ENCODE data around the gene OR10T2.
"Not testable (repeated sequence)": the region's sequence is repeated elsewhere in the genome, so short reads cannot be mapped to it uniquely, and the experiment has no call there.

The OR10T2 gene, protein sequence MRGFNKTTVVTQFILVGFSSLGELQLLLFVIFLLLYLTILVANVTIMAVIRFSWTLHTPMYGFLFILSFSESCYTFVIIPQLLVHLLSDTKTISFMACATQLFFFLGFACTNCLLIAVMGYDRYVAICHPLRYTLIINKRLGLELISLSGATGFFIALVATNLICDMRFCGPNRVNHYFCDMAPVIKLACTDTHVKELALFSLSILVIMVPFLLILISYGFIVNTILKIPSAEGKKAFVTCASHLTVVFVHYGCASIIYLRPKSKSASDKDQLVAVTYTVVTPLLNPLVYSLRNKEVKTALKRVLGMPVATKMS

DNA sequence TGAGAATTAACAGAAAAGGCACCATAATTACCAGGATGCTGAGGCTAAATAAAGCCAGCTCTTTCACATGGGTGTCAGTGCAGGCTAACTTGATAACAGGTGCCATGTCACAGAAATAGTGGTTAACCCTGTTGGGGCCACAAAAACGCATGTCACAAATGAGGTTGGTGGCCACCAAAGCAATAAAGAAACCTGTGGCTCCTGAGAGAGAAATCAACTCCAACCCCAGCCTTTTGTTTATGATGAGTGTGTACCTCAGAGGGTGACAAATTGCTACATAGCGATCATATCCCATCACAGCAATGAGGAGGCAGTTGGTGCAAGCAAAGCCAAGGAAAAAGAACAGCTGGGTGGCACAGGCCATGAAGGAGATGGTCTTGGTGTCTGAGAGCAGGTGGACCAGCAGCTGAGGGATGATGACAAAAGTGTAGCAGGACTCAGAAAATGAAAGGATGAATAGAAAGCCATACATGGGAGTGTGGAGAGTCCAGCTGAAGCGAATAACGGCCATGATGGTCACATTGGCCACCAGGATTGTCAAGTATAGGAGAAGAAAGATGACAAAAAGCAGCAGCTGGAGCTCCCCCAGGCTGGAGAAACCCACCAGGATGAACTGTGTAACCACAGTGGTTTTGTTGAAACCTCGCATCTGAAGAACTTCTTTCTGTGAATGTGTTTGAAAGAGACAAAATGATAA is at the start of gene OR10T2:
TSS of gene OR10T2 (minus strand) at position 649 of the 697 bp plus-strand sequence. CDS start at position 649, 0 bp downstream.
- no peaks in the 10 kb centered on the region for H3K27me3 ChIP-seq (ENCODE audit: insufficient read depth, low read length)
- no peak within 1 kb of the TSS for H3K4me2 ChIP-seq (ENCODE audit: low read length)
- no peak within 1 kb of the TSS for H3K27ac ChIP-seq (ENCODE audit: low read depth, low read length, poor library complexity, severe bottlenecking)
- TF ChIP-seq CTCF (IDR thresholded peaks at IDR 0.05; ENCODE audit: low read length) = no peak
- no peaks in the 10 kb centered on the region for H4K20me1 ChIP-seq (ENCODE audit: insufficient read depth, low read length)
- no peaks in the 10 kb centered on the region for H3K9me2 ChIP-seq (ENCODE audit: low read depth, low read length)
- no peak within 1 kb of the TSS for H2AFZ ChIP-seq (ENCODE audit: low read length)
- no peak within 1 kb of the TSS for H3K4me3 ChIP-seq (ENCODE audit: low read depth, low read length, poor library complexity, severe bottlenecking)
- no peaks in the 10 kb centered on the region for H3K79me2 ChIP-seq (ENCODE audit: insufficient read depth, low read length)
- H3K9ac ChIP-seq (ENCODE audit: low read length) = no peak within 1 kb of the TSS
- no peaks in the 10 kb centered on the region for H3K4me1 ChIP-seq (ENCODE audit: insufficient read depth, low read length, severe bottlenecking)
- H3F3A ChIP-seq (ENCODE audit: insufficient read depth, low read length) = no peaks in the 10 kb centered on the region
- H3K9me3 ChIP-seq (ENCODE audit: low read length) = no peaks in the 10 kb centered on the region
- H3K36me3 ChIP-seq (ENCODE audit: insufficient read depth, low read length) = no peaks in the 10 kb centered on the region

DNA sequence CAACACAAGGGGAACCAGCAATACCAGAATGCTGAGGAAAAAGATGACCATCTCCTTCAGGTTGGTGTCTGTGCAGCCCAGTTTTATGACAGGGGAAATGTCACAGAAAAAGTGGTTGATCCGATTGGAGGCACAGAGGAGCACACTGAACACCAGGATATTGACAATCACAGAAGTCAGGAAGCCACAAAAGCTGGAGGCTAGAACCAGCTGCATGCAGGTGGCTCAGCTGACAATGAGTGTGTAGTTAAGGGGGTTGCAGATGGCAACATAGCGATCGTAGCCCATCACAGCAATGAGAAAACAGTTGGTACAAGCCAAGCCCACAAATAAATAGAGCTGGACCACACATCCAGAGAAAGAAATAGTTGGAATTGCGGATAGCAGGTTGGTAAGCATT is 46.1 kb upstream of the OR10T2 start:
- H3K9me2 ChIP-seq (ENCODE audit: low read depth, low read length) = no peaks in the 10 kb centered on the region
- H3K36me3 ChIP-seq (ENCODE audit: insufficient read depth, low read length) = no peaks in the 10 kb centered on the region
- no peaks in the 10 kb centered on the region for H4K20me1 ChIP-seq (ENCODE audit: insufficient read depth, low read length)
- TF ChIP-seq CTCF (IDR thresholded peaks at IDR 0.05; ENCODE audit: low read length) (no peak), EZH2 (IDR thresholded peaks at IDR 0.05; ENCODE audit: borderline replicate concordance, low read length) (no peak)
- no peak overlapping the region for H3K4me3 ChIP-seq (ENCODE audit: low read depth, low read length, poor library complexity, severe bottlenecking)
- H3F3A ChIP-seq (ENCODE audit: insufficient read depth, low read length) = no peaks in the 10 kb centered on the region
- no peak overlapping the region for H2AFZ ChIP-seq (ENCODE audit: low read length)
- H3K4me1 ChIP-seq (ENCODE audit: insufficient read depth, low read length, severe bottlenecking) = no peaks in the 10 kb centered on the region
- no peaks in the 10 kb centered on the region for H3K27me3 ChIP-seq (ENCODE audit: insufficient read depth, low read length)
- no peak overlapping the region for H3K9ac ChIP-seq (ENCODE audit: low read length)
- H3K27ac ChIP-seq (ENCODE audit: low read depth, low read length, poor library complexity, severe bottlenecking) = no peak overlapping the region
- no peaks in the 10 kb centered on the region for H3K9me3 ChIP-seq (ENCODE audit: low read length)
- no peaks in the 10 kb centered on the region for H3K79me2 ChIP-seq (ENCODE audit: insufficient read depth, low read length)
- no peak overlapping the region for H3K4me2 ChIP-seq (ENCODE audit: low read length)

- Histone ChIP-seq H3K4me3 (ENCODE audit: low read depth, low read length, poor library complexity, severe bottlenecking) (no peak overlapping the region), H3K4me1 (ENCODE audit: insufficient read depth, low read length, severe bottlenecking) (no peaks in the 10 kb centered on the region), H3K9me3 (ENCODE audit: low read length) (no peaks in the 10 kb centered on the region), H3K9ac (ENCODE audit: low read length) (no peak overlapping the region), H3F3A (ENCODE audit: insufficient read depth, low read length) (no peaks in the 10 kb centered on the region), H2AFZ (ENCODE audit: low read length) (no peak overlapping the region), H3K36me3 (ENCODE audit: insufficient read depth, low read length) (no peaks in the 10 kb centered on the region), H3K79me2 (ENCODE audit: insufficient read depth, low read length) (no peaks in the 10 kb centered on the region), H3K27me3 (ENCODE audit: insufficient read depth, low read length) (no peaks in the 10 kb centered on the region), H3K9me2 (ENCODE audit: low read depth, low read length) (no peaks in the 10 kb centered on the region), H3K27ac (ENCODE audit: low read depth, low read length, poor library complexity, severe bottlenecking) (no peak overlapping the region), H4K20me1 (ENCODE audit: insufficient read depth, low read length) (no peaks in the 10 kb centered on the region), H3K4me2 (ENCODE audit: low read length) (no peak overlapping the region)
- TF ChIP-seq CTCF (IDR thresholded peaks at IDR 0.05; ENCODE audit: low read length) = no peak
- TF ChIP-seq EZH2 (IDR thresholded peaks at IDR 0.05; ENCODE audit: borderline replicate concordance, low read length) = no peak
These were observed 35.5 kb upstream of the OR10T2 start for GRCh38 chr1:158434741-158435140.

- not testable (repeated sequence) for H3K27me3 ChIP-seq (ENCODE audit: insufficient read depth, low read length); H3K36me3 ChIP-seq (ENCODE audit: insufficient read depth, low read length); H3K9ac ChIP-seq (ENCODE audit: low read length); H3K79me2 ChIP-seq (ENCODE audit: insufficient read depth, low read length); H2AFZ ChIP-seq (ENCODE audit: low read length); H3K27ac ChIP-seq (ENCODE audit: low read depth, low read length, poor library complexity, severe bottlenecking); H3K4me2 ChIP-seq (ENCODE audit: low read length); H3K4me3 ChIP-seq (ENCODE audit: low read depth, low read length, poor library complexity, severe bottlenecking); H3K9me2 ChIP-seq (ENCODE audit: low read depth, low read length); H4K20me1 ChIP-seq (ENCODE audit: insufficient read depth, low read length); H3F3A ChIP-seq (ENCODE audit: insufficient read depth, low read length); H3K9me3 ChIP-seq (ENCODE audit: low read length); H3K4me1 ChIP-seq (ENCODE audit: insufficient read depth, low read length, severe bottlenecking)
These were observed 30.9 kb upstream of the OR10T2 start for GRCh38 chr1:158430163-158430562.

Data from OCI-LY1 (cell line).